GM12875 (cell line): ENCODE results near the gene GTPBP8.

Experiments
- H3K4me3 ChIP-seq: one replicate; pipeline ENCODE4 v1.5.1; 2011; ENCODE audit warnings: low read depth, low read length, control low read depth
- TF ChIP-seq, protein P1 (sequence below): IDR thresholded peaks from 2 replicates; pipeline ENCODE4 v1.5.1; 2011; ENCODE audit warnings: low read depth, mild to moderate bottlenecking, control low read depth, inconsistent platforms, low read length, moderate library complexity, borderline replicate concordance; ENCODE audit not compliant: insufficient read depth

GTPBP8 gene

GRCh38 chr3:113013593-113013992, 22.8 kb downstream of the GTPBP8 start:
- TF ChIP-seq, protein P1, sequence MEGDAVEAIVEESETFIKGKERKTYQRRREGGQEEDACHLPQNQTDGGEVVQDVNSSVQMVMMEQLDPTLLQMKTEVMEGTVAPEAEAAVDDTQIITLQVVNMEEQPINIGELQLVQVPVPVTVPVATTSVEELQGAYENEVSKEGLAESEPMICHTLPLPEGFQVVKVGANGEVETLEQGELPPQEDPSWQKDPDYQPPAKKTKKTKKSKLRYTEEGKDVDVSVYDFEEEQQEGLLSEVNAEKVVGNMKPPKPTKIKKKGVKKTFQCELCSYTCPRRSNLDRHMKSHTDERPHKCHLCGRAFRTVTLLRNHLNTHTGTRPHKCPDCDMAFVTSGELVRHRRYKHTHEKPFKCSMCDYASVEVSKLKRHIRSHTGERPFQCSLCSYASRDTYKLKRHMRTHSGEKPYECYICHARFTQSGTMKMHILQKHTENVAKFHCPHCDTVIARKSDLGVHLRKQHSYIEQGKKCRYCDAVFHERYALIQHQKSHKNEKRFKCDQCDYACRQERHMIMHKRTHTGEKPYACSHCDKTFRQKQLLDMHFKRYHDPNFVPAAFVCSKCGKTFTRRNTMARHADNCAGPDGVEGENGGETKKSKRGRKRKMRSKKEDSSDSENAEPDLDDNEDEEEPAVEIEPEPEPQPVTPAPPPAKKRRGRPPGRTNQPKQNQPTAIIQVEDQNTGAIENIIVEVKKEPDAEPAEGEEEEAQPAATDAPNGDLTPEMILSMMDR: no peak
- H3K4me3 ChIP-seq: no peak overlapping the region

DNA sequence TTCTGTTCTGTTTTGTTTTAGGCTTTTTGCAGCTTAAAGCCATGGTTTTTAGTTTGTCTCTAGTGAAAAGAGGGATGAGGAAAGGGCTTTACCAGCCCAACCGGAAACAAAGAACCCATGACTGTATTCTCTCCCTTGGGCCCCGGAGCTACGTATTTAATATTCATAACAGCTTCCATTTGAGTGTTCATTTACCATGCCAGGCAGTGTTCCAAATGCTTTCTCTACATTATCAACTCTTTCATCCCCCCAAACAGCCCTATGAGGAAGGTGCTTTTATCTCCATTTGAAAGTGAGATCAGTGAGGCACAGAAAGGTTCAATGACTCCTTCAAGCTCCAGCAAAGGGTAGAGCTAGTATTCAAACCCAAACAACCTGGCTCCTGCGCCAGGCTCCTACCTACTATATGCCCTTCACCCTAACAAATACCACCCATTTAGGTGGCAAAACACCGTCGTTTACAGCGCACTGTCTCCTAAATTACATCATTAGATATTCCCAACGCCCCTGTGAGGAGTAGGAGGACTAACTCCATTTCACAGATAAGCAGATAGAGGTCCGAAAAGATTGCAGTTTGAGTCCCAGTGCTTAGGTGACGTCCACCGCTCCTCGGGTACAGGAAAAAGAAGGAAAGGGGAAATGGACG, 27.9 kb downstream of the GTPBP8 start:
- H3K4me3 ChIP-seq: peak overlapping the region; percentile 79
- TF ChIP-seq, protein P1: no peak

- TF ChIP-seq, protein P1: no peak
- peak overlapping the region; percentile 79 for H3K4me3 ChIP-seq
These were observed 28.7 kb downstream of the GTPBP8 start for GRCh38 chr3:113019182-113020137.

- no peak overlapping the region for H3K4me3 ChIP-seq
- TF ChIP-seq, protein P1: no peak
These were observed 30.7 kb downstream of the GTPBP8 start for GRCh38 chr3:113021471-113021870.

DNA sequence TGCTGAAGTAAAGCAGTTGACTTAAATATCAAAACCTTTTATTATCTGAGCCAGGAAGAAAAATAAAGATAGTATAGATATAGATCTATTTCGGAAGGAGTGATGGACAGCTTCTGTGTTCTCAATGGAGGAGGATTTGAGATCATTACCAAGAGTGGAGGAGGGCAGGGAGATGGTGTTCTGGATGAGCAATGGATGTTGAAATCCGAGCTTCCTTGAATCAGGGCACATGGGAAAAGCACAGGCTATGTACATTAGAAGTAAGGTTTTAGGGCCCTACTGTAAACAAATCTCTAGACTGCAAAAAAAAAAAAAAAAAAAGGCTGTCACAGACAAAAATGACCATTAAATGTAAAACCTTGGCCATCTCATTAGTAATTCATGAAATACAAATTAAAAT, 43.2 kb downstream of the GTPBP8 start:
- no peak overlapping the region for H3K4me3 ChIP-seq
- TF ChIP-seq, protein P1: no peak

DNA sequence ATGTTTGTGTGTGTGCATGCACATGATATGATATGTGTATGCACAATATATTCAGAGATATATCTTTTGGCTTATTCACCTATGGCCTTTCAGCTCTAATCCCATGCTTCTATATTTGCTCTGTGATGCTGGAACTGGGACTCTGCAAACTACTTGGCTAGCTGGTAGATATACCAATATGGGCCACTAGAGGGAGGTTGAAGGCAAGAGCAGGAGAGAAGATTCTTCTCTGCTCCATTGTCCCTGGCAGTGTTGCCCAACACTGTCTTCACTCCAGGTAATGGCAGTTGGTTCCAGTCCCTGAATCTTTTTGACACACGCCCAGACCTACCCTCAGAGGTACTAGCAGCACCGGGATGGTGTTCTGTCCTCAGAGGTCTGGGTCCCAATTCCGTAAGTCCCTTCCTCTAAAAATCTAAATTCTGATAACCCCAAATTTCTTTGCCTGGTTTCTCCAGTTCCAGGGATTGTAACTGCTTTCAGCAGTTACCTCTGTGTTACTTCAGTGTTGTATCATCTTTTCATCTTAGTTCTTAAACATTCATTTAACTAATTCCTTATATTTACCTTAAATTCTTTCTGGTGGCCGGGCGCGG, 44.7 kb downstream of the GTPBP8 start:
- H3K4me3 ChIP-seq: no peak overlapping the region
- TF ChIP-seq, protein P1: peak; percentile 84
